ENCODE data around the gene DDAH2. TPM values are rescaled to one million over a fixed set of nuclear protein-coding genes. Genes with fewer than 3 reads are reported as not detected.

DDAH2 gene
- total RNA-seq, 3 donors from 2014 or later (not counting 1 experiment from before 2014, with no cell fraction given), result 22.3 to 36.1 (median 24.6) TPM

- peak within 1 kb of the TSS; percentile 80 for H3K4me3 ChIP-seq (ENCODE audit: low read length)
- no peak for TF ChIP-seq CTCF (IDR thresholded peaks at IDR 0.05)
- intact Hi-C loops (cut with micrococcal nuclease), result loop anchor here (1.0 to 5.0 kb wide), 3 partner anchors 35 to 51 kb away; partner anchors contain the start of genes BAG6 and GPANK1
These were observed 26.0 kb downstream of the DDAH2 start, which contains the start of gene ABHD16A for GRCh38 chr6:31702819-31703716. Gene ABHD16A (minus strand): TSS chr6:31703324. CDS start chr6:31703281, 43 bp downstream.

GRCh38 chr6:31702405-31702818 is 26.7 kb downstream of the DDAH2 start:
- H3K4me3 ChIP-seq (ENCODE audit: low read length), result peak overlapping the region; percentile 80
- Mint-ChIP-seq H3K27ac (peak overlapping the region; percentile 96 to 98), H3K27me3 (ENCODE audit: low read depth in 2 of 2) (no peaks in the 10 kb centered on the region), H3K9me3 (no peaks in the 10 kb centered on the region), H3K4me1 (peaks cover 24 to 32% of the 10 kb centered on the region in 2 donors), H3K4me3 (peak overlapping the region; percentile 99), H3K36me3 (no peaks in the 10 kb centered on the region)
- ATAC-seq, result peak in 1 of 3 donors; percentile 1
- 2% methylated on average over 9 of the region's 10 CpGs for WGBS (ENCODE audit: insufficient coverage)
- H3K9me3 ChIP-seq (ENCODE audit: control insufficient read depth, insufficient read depth, low read length), result no peaks in the 10 kb centered on the region
- no peak for DNase-seq
- TF ChIP-seq CTCF (IDR thresholded peaks at IDR 0.05), result no peak
- H3K4me1 ChIP-seq (ENCODE audit: control insufficient read depth, insufficient read depth, low read length), result peaks cover 28% of the 10 kb centered on the region
- peak overlapping the region; percentile 98 for H3K27ac ChIP-seq (ENCODE audit: low read length)
- H3K27me3 ChIP-seq (ENCODE audit: control insufficient read depth, insufficient read depth, low read length), result no peaks in the 10 kb centered on the region
- intact Hi-C loops (cut with micrococcal nuclease), result loop anchor here (2.0 to 5.0 kb wide), 2 partner anchors 38 to 50 kb away; partner anchors contain the start of genes BAG6 and GPANK1
- H3K36me3 ChIP-seq (ENCODE audit: control insufficient read depth, insufficient read depth, low read length), result peaks cover 21% of the 10 kb centered on the region

More at GRCh38 chr6:31702819-31703716, 26.0 kb downstream of the DDAH2 start, which contains the start of gene ABHD16A:
- Mint-ChIP-seq H3K27me3 (ENCODE audit: low read depth in 2 of 2) (no peaks in the 10 kb centered on the region), H3K4me1 (peaks cover 24 to 27% of the 10 kb centered on the region in 2 donors), H3K27ac (peak within 1 kb of the TSS; percentile 96 to 98), H3K4me3 (peak within 1 kb of the TSS; percentile 99), H3K36me3 (no peaks in the 10 kb centered on the region), H3K9me3 (no peaks in the 10 kb centered on the region)
- ATAC-seq (peak; percentile 93 to 97 (median 95)), DNase-seq (peak; percentile 97 to 99)
- peaks cover 17% of the 10 kb centered on the region for H3K36me3 ChIP-seq (ENCODE audit: control insufficient read depth, insufficient read depth, low read length)
- H3K4me1 ChIP-seq (ENCODE audit: control insufficient read depth, insufficient read depth, low read length), result peaks cover 28% of the 10 kb centered on the region
- no peaks in the 10 kb centered on the region for H3K27me3 ChIP-seq (ENCODE audit: control insufficient read depth, insufficient read depth, low read length)
- 1% methylated on average over 54 of the region's 54 CpGs for WGBS (ENCODE audit: insufficient coverage)
- peak within 1 kb of the TSS; percentile 98 for H3K27ac ChIP-seq (ENCODE audit: low read length)
- no peaks in the 10 kb centered on the region for H3K9me3 ChIP-seq (ENCODE audit: control insufficient read depth, insufficient read depth, low read length)

- no peaks in the 10 kb centered on the region for H3K27me3 Mint-ChIP-seq (ENCODE audit: low read depth in 2 of 2)
- Histone ChIP-seq H3K4me1 (ENCODE audit: control insufficient read depth, insufficient read depth, low read length) (peaks cover 28% of the 10 kb centered on the region), H3K9me3 (ENCODE audit: control insufficient read depth, insufficient read depth, low read length) (no peaks in the 10 kb centered on the region), H3K36me3 (ENCODE audit: control insufficient read depth, insufficient read depth, low read length) (peaks cover 24% of the 10 kb centered on the region), H3K27me3 (ENCODE audit: control insufficient read depth, insufficient read depth, low read length) (no peaks in the 10 kb centered on the region), H3K27ac (ENCODE audit: low read length) (peak overlapping the region; percentile 98), H3K4me3 (ENCODE audit: low read length) (peak overlapping the region; percentile 80)
- no peak for TF ChIP-seq CTCF (IDR thresholded peaks at IDR 0.05)
- peak overlapping the region; percentile 99 for H3K4me3 Mint-ChIP-seq
- DNase-seq (no peak), ATAC-seq (no peak)
- no peaks in the 10 kb centered on the region for H3K9me3 Mint-ChIP-seq
- 47% methylated on average over 7 of the region's 7 CpGs for WGBS (ENCODE audit: insufficient coverage)
- no peaks in the 10 kb centered on the region for H3K36me3 Mint-ChIP-seq
- peaks cover 24 to 37% of the 10 kb centered on the region in 2 donors for H3K4me1 Mint-ChIP-seq
- H3K27ac Mint-ChIP-seq, result peak overlapping the region; percentile 96 to 98
- intact Hi-C loops (cut with micrococcal nuclease), result loop anchor here (2.0 to 5.0 kb wide), 2 partner anchors 37 to 50 kb away; partner anchors contain the start of genes BAG6 and GPANK1
These were observed 27.3 kb downstream of the DDAH2 start for GRCh38 chr6:31701666-31702404.

All from natural killer cell (primary cell).